Stimulated activated CD4-positive, alpha-beta T cell treated with anti-CD3 and anti-CD28 coated beads, Interleukin-4, amount 100 ng/mL, for 1 hour (primary cell): ENCODE data around the gene HKDC1.
"Not testable (repeated sequence)": the region's sequence is repeated elsewhere in the genome, so short reads cannot be mapped to it uniquely, and the experiment has no call there.

Experiments
- DNase-seq: peaks from one replicate; pipeline ENCODE4 v3.0.0-alpha.2; 2020

The HKDC1 gene

DNA sequence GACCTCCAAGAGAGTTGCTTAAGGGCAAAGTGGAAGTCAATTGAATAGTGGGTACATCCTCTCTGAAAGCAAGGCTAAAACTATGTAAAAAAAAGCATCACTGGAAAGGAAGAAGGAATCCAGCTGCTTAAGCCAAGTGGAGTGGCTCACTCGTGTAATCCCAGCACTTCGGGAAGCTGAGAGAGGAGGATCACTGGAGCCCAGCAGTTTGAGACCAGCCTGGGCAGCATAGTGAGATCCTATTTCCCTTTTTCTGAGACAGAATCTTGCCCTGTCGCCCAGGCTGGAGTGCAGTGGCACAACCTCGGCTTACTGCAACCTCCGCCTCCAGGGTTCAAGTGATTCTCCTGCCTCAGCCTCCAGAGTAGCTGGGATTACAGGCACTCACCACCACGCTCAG lies 64.3 kb downstream of the HKDC1 start:
- DNase-seq: not testable (repeated sequence)

DNA sequence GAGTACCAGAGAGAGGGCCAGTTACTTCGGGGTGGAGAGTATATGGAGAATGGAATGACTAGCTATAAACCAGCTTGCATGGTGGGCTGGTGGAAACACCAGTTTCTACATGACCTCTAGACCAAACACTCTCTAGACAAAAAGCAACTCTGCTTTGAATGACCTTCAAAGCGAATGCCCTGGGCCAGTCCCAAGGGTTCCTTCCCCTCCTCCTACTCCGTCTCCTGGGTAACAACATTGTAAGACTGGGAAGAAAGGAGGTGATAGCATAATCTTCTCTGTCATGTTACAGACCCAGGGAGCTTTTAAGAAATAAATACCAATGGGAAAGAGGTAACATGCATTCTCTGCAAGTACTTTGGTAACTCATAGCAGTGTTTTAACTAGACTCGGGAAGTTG lies 65.6 kb downstream of the HKDC1 start:
- no peak for DNase-seq

DNA sequence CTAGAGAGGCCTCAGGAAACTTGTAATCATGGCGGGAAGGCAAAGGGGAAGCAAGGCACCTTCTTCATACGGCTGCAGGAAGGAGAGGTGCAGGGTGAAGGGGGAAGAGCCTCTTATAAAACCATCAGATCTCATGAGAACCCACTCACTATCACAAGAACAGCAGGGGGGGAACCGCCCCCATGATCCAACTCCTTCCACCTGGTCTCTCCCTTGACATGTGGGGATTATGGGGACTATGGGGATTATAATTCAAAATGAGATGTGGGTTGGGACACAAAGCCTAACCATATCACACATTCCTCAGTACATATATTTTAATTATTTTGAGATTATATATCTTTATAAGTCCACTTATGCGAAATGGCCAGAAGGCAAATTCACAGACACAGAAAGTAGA lies 67.0 kb downstream of the HKDC1 start:
- no peak for DNase-seq

DNA sequence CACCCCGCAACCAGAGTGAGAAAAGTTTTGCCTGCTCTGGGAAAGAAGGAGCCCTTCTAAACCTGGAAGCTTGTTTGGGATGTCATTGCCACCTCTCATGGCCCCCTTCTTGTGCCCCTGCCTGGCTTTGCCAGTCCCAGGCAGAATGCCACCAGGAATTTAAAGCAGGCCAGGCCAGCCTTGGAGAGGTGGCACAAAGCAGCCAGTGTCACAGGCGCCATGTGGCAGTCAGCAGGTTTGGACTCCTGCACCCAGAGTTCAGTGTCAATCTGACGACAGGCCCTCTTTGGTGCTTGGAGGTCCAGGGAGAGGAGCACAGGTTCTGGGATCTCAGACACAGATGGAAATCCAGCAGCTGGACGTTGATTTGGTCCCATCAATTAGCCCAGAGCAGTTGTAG lies 70.9 kb downstream of the HKDC1 start:
- DNase-seq: no peak

DNA sequence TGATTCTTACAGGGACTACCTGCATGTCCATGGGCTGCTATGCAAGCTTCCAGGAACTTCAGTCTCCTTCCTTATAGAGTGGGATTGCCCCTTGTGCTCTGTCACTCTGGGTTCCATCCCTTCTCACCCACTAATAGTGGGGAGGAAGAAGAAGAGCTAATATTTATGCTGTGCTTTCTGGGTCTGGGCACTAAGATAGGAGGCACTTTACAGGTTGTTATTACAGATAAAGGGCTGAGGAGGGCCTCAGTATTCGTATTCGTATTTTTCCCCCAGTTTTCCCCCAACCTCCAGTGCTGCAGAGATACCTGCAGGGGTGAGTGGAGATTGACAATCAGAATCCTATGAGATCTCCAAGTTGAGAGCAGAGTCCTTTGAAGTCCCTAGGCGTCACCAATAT lies 72.3 kb downstream of the HKDC1 start:
- DNase-seq: no peak

DNA sequence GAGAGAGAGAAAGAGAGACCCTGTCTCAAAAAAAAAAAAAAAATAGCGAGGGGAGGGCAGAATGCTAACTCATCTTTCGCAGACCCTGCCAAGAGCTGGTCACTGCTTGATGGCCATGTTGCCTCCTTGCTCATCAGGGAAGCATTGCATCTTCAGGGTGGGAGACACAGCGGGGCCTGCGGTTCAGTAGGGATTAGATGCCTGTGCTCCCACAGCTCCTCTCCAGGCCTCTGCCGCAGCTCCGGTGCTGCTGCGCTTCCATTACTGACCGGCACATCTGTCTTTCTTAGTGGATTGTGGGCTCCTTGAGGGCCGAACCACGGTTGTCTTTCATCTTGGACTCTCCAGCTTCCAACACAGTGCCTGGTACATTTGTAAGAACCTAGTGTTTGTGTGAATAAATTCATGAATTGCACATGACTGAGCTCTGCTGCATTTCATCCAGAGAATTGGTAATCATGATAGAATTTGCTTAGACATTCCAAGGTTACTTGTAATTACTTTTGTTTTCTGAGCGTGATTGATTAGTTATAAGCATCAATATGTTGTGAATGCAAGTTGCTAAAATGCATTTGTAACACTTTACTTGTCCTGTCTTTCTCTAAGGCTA lies 75.0 kb downstream of the HKDC1 start:
- no peak for DNase-seq

DNA sequence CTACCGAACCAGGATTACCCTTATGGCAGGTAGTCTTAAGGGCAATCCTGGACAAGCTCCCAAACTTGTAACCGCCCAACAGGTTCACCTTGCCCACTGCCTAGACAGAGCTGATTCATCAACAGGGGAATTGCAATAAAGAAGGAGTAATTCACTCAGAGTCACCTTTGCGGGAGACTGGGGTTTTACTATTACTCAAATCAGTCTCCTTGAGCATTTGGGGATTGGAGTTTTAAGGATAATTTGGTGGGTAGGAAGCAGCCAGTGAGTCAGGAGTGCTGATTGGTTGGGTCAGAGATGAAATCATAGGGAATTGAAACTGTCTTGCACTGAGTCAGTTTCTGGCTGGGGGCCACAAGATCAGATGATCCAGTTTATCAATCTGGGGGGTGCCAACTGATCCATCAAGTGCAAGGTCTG lies 83.5 kb downstream of the HKDC1 start:
- no peak for DNase-seq

DNA sequence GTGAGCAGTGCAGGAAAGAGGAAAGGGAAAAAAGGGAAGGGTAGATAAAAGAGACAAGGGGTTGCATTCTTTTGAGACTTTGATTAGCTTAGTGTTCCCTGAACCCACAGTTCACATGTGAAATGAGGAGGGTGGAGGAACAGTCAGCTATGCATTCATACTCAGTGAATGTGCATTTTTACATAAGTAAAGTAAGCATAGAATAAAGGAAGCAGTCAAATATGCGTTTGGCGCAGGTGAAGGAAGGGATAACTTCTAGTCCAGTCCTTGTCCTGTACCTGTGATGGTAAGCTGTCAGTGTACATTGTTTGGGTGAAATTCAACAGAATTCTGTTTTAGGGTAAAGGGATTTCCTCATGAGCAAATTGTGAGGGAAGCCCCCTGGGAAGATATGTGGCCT lies 86.3 kb downstream of the HKDC1 start:
- no peak for DNase-seq

DNA sequence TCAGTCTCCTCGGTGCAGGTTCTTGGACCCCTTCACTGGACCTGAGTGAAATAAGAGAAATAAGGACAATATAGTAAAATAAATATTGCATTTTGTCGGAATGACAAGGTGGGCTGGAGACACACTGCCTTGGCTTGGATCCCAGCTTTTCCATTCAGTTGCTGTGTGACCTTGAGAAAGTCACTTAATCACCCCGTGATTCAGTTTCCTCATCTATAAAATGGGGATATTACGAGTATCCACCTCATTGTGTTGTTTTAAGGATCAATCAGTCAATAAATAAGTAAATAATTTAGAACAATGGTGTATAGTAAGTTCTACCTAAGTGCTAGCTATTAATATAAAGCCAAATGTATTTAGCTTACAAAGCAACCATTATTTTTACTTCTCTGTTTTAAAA lies 87.3 kb downstream of the HKDC1 start:
- DNase-seq: no peak

DNA sequence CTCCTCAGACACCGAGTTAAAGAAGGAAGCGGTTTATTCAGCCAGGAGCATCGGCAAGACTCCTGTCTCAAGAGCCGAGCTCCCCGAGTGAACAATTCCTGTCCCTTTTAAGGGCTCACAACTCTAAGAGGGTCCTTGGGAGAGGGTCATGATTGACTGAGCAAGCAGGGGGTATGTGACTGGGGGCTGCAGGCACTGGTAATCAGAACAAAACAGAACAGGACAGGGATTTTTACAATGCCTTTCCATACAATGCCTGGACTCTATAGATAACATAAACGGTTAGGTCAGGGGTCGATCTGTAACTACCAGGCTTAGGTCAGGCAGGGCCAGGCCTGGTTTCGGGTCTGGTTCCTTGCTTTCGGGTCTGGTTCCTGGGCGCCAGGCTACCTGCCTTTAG lies 88.2 kb downstream of the HKDC1 start:
- not testable (repeated sequence) for DNase-seq

DNA sequence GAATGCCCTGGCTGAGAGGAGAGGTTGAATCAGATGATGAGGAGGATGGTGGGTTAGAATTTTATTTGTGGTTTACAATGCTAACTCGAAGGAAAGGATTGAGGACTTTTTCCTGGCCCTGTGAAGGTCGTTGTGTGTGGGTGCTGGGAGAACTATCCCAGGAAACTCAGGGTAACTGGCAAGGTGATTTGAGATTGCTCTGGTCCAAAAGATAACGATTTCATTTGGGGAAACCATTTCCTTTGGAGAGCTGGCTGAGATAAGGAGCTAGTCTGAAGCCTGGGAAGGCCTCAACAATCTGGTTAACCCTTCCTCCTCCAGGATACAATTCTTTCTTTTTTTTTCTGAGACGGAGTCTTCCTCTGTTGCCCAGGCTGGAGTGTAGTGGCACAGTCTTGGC lies 91.2 kb downstream of the HKDC1 start:
- DNase-seq: no peak

DNA sequence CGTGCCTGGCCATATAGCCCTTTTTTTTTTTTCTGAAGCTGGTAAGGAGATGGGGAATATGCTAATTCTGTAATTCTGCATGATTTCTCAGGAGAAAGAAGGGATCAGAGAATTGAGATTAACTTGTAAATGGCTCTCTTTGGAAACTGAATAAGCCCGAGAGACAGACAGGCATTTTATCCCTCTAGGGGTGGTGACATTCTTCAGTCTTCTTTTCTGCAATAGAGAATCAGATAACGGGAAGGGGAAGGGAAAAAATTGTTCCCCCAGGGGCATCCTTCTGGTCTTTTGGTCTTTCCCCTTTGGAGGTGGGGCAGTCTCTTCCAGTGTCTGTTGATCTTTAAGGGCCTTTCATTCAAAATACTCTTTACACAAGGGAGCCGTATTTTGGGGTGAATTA lies 92.4 kb downstream of the HKDC1 start:
- DNase-seq: no peak

DNA sequence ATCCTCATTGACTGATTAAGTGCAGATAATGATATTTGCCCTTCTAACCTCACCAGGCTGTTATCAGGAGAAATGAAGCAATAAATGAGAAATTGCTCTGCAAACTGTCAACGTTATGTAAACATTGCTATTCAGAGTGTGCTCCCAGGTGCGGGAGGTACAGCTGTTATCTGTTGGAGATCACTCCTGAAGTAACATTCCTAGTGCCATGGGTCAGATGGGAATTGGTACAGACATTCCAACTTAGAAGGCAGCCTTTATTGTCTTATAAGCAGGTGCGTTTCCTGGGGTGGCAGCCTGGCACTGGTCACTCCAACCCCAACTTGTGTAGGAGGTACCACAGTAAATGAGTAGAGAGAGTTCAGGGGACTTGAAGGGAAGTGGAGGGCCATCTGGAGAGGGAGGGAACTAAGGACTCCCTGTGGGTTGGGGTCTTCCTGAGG lies 95.0 kb downstream of the HKDC1 start:
- DNase-seq: no peak

DNA sequence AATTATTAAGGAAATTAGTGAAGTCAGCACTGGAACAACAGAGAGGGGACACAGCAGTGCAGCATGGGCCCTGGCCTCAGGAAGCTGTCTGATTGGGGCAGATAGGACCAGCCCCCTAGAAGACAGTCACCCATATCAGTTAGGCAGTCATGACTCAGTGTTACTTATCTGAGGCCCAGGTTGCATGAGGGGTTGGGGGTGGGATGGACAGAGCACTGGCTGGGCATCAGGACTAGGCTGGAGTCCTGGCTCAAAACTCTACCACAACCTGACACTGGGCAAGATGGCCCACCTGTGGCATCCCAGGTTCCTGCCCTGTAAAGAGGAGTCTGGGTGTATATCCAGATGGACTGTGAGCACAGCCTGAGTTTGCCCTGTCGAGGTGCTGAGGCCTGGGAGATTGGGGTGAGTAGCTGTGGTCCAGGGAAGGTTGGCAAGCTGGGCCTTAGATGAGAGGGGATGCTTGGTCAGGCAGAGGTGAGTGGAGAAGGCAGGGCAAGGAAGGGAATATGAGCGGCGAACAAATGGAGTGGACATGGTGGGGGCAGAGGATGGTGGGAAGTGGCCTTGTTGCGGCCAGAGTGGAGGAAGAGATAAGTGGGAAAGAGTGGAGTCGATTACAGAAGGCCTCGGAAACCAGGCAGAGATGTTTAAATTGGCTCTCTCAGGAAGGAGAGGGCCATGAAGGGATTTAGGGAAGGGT lies 95.6 kb downstream of the HKDC1 start:
- no peak for DNase-seq

DNA sequence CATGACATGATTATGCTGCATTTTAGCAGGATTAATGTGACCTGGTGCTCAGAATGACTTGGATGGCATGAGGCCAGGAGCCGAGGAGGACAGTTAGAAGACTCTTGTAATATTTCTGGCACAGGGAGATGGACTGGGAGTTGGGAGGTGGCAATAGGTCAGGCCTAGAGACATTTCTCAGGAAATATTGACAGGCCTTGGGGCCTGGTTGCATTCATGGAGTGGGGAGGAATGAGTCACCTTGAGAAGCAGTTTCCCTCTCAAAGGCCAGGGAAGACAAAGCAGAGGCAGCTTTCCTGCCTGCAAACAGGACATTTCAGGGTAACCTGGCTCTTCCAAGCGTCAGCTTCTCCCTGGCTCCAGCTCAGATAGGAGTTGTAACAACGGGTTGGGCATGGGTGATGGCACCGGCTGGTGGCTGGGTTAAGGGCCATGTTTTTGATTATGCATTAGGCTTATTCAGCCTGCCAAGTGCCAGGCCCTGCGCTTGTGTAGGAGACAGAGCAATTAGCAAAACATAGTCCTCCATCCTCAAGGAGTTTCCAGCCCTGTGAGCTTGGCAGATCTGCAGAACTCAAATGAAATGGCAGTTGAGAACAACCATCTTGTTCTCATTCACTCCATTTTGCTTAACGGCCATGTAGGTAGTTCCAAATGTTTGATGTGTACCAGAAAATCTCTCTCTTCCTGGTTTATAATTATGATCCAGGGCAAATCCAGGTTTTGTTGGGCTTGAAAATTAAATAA lies 96.4 kb downstream of the HKDC1 start:
- DNase-seq: no peak
